Fibroblast of lung (primary cell): ENCODE results near the gene SPOCK1. TPM values are rescaled to one million over a fixed set of nuclear protein-coding genes. Genes with fewer than 3 reads are reported as not detected.

Experiments used
- DNase-seq, 2 donors: peaks; one replicate each; pipeline versions ENCODE4 v3.0.0 to v3.0.0-alpha.2; 2010; ENCODE audit warnings: low read depth in 2 of 2
- H2AFZ ChIP-seq: 2 replicates; pipeline ENCODE4 v1.5.1; 2012; ENCODE audit warnings: low read length, control low read depth, inconsistent platforms
- H3K27ac ChIP-seq: 2 replicates; pipeline ENCODE4 v1.5.1; 2011; ENCODE audit warnings: low read length, control low read depth; ENCODE audit not compliant: insufficient read depth
- H3K27me3 ChIP-seq: 2 replicates; pipeline ENCODE4 v1.5.1; 2011; ENCODE audit warnings: mild to moderate bottlenecking, low read length; ENCODE audit not compliant: control insufficient read depth, insufficient read depth
- H3K36me3 ChIP-seq: 2 replicates; pipeline ENCODE4 v1.5.1; 2011; ENCODE audit warnings: low read length; ENCODE audit not compliant: control insufficient read depth, insufficient read depth
- H3K4me1 ChIP-seq: 2 replicates; pipeline ENCODE4 v1.5.1; 2011; ENCODE audit warnings: low read length; ENCODE audit not compliant: control insufficient read depth, insufficient read depth; ENCODE audit errors: extremely low read depth
- H3K4me2 ChIP-seq: 2 replicates; pipeline ENCODE4 v1.5.1; 2011; ENCODE audit warnings: low read length, control low read depth; ENCODE audit not compliant: insufficient read depth; ENCODE audit errors: extremely low read depth
- H3K4me3 ChIP-seq, 4 experiments: fragments of 200-600 bp in 1 of 4; sonication (generic) in 1 of 4; replicated peaks in 1 of 4; 2 replicates each; pipeline ENCODE4 v1.5.1; 2011 to 2016; ENCODE audit warnings: low read length in 4 of 4, low read depth in 3 of 4, mild to moderate bottlenecking in 3 of 4, control low read depth in 2 of 4, inconsistent platforms in 1 of 4, mixed read lengths in 1 of 4; ENCODE audit not compliant: insufficient read depth in 1 of 4; ENCODE audit errors: control extremely low read depth in 1 of 4
- H3K79me2 ChIP-seq: 2 replicates; pipeline ENCODE4 v1.5.1; 2012; ENCODE audit warnings: mild to moderate bottlenecking, low read length, inconsistent platforms; ENCODE audit not compliant: control insufficient read depth, insufficient read depth
- H3K9ac ChIP-seq: 2 replicates; pipeline ENCODE4 v1.5.1; 2011; ENCODE audit warnings: mild to moderate bottlenecking, low read length, control low read depth; ENCODE audit not compliant: insufficient read depth
- H3K9me3 ChIP-seq: 2 replicates; pipeline ENCODE4 v1.5.1; 2012; ENCODE audit warnings: low read depth, low read length; ENCODE audit not compliant: control insufficient read depth, insufficient read depth
- H4K20me1 ChIP-seq: 2 replicates; pipeline ENCODE4 v1.5.1; 2011; ENCODE audit warnings: low read length; ENCODE audit not compliant: control insufficient read depth, insufficient read depth; ENCODE audit errors: extremely low read depth
- EZH2 ChIP-seq: IDR thresholded peaks from 2 replicates; pipeline ENCODE4 v1.5.1; 2012; ENCODE audit warnings: low read length, control low read depth, mild to moderate bottlenecking; ENCODE audit errors: missing control alignments
- polyA plus RNA-seq, 2 donors: library from polyadenylated mRNA; depleted of rRNA in 1 of 2; stranded (reverse) in 1 of 2; unstranded in 1 of 2; fragments of >200 nt; gene quantifications; 2 replicates each; pipeline ENCODE4 v1.2.1, GENCODE V29; 2011 to 2012; ENCODE audit warnings: missing spikeins in 1 of 2
- total RNA-seq: library from RNA; depleted of rRNA; stranded (reverse); fragments of >200 nt; gene quantifications from 2 replicates; pipeline ENCODE4 v1.2.1, GENCODE V29; 2014
- TF ChIP-seq, protein P1 (sequence below), 2 donors: IDR thresholded peaks in 1 of 2; conservative IDR thresholded peaks in 1 of 2; 1 replicate in 1 of 2; 2 replicates in 1 of 2; pipeline ENCODE4 v1.5.1; 2011 to 2012; ENCODE audit warnings: low read length in 2 of 2, control low read depth in 1 of 2, inconsistent platforms in 1 of 2, low read depth in 1 of 2, mild to moderate bottlenecking in 1 of 2

Gene SPOCK1
- total and polyA plus RNA-seq, 2 donors (not counting 1 experiment from before 2014, with no cell fraction given) = 11.1 to 34.9 TPM

DNA sequence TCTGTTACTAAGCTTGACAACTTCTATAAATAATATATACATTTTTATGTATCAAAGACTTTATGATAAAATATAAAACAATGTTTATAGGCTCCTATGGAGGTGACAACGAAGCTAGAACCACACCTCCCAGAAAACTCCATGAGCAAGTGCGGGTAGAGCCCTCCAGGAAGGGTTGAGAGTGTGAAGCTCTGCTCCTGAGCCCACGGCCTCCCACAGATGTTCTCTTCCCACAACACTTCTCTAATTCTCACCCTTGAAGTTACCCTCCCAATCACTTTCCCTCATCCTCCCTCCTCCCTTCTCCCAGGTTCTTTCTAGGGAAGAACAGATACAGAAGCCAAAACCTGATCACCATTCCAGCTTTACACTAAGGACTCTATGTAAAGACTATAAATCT, 427.6 kb downstream of the SPOCK1 start:
- Histone ChIP-seq H3K9me3 (no peaks in the 10 kb centered on the region), H3K4me3 (no peak overlapping the region), H4K20me1 (no peaks in the 10 kb centered on the region), H3K36me3 (no peaks in the 10 kb centered on the region), H3K27ac (no peak overlapping the region), H3K4me1 (no peaks in the 10 kb centered on the region), H2AFZ (no peak overlapping the region), H3K27me3 (no peaks in the 10 kb centered on the region), H3K9ac (no peak overlapping the region), H3K4me2 (no peak overlapping the region), H3K79me2 (no peaks in the 10 kb centered on the region)
- TF ChIP-seq EZH2 = no peak
- TF ChIP-seq, protein P1, sequence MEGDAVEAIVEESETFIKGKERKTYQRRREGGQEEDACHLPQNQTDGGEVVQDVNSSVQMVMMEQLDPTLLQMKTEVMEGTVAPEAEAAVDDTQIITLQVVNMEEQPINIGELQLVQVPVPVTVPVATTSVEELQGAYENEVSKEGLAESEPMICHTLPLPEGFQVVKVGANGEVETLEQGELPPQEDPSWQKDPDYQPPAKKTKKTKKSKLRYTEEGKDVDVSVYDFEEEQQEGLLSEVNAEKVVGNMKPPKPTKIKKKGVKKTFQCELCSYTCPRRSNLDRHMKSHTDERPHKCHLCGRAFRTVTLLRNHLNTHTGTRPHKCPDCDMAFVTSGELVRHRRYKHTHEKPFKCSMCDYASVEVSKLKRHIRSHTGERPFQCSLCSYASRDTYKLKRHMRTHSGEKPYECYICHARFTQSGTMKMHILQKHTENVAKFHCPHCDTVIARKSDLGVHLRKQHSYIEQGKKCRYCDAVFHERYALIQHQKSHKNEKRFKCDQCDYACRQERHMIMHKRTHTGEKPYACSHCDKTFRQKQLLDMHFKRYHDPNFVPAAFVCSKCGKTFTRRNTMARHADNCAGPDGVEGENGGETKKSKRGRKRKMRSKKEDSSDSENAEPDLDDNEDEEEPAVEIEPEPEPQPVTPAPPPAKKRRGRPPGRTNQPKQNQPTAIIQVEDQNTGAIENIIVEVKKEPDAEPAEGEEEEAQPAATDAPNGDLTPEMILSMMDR (conservative IDR thresholded peaks at IDR 0.05 in 1 of 2, IDR thresholded peaks at IDR 0.05 in 1 of 2; ENCODE audit: low read depth in 1 of 2, low read length in 2 of 2) = no peak
- no peak for DNase-seq

DNA sequence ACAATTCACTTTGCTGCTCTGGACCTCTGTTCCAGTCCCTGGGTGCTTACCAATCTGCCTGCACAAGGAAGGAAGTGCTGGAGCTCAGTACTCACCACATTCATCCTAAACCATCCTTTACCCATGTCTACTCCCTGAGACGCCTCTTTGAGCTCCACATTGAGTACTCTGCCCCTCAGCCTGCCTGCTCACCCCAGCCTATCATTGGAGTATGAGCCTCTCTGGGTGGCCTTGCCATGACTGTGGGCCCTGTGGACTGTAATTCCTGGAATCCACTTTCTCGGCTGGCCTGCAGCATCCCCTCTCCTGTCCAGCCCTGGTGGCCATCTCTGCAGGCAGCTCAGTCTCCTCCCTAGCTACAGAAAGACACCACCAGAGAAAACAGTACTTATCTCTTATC, 428.6 kb downstream of the SPOCK1 start:
- Histone ChIP-seq H3K4me3 (no peak overlapping the region), H3K79me2 (no peaks in the 10 kb centered on the region), H3K36me3 (no peaks in the 10 kb centered on the region), H3K27ac (no peak overlapping the region), H3K4me2 (no peak overlapping the region), H3K27me3 (no peaks in the 10 kb centered on the region), H3K9ac (no peak overlapping the region), H4K20me1 (no peaks in the 10 kb centered on the region), H3K4me1 (no peaks in the 10 kb centered on the region), H3K9me3 (no peaks in the 10 kb centered on the region), H2AFZ (no peak overlapping the region)
- no peak for DNase-seq
- TF ChIP-seq EZH2 = no peak
- TF ChIP-seq, protein P1 (conservative IDR thresholded peaks at IDR 0.05 in 1 of 2, IDR thresholded peaks at IDR 0.05 in 1 of 2; ENCODE audit: low read depth in 1 of 2, low read length in 2 of 2) = no peak

- no peak for DNase-seq
- Histone ChIP-seq H4K20me1 (no peaks in the 10 kb centered on the region), H3K4me2 (no peak overlapping the region), H3K4me3 (no peak overlapping the region), H3K9me3 (no peaks in the 10 kb centered on the region), H3K9ac (no peak overlapping the region), H3K36me3 (no peaks in the 10 kb centered on the region), H2AFZ (no peak overlapping the region), H3K27me3 (no peaks in the 10 kb centered on the region), H3K4me1 (no peaks in the 10 kb centered on the region), H3K27ac (no peak overlapping the region), H3K79me2 (no peaks in the 10 kb centered on the region)
- TF ChIP-seq, protein P1 (conservative IDR thresholded peaks at IDR 0.05 in 1 of 2, IDR thresholded peaks at IDR 0.05 in 1 of 2; ENCODE audit: low read depth in 1 of 2, low read length in 2 of 2) = no peak
- no peak for TF ChIP-seq EZH2
Measured at GRCh38 chr5:137069358-137069757, 429.8 kb downstream of the SPOCK1 start.
